T follicular helper cell (primary cell): ENCODE data around the gene VPS18.

Experiments
- DNase-seq: peaks from one replicate; pipeline ENCODE4 v3.0.0-alpha.2; 2020; ENCODE audit warnings: low read depth

Gene VPS18

DNA sequence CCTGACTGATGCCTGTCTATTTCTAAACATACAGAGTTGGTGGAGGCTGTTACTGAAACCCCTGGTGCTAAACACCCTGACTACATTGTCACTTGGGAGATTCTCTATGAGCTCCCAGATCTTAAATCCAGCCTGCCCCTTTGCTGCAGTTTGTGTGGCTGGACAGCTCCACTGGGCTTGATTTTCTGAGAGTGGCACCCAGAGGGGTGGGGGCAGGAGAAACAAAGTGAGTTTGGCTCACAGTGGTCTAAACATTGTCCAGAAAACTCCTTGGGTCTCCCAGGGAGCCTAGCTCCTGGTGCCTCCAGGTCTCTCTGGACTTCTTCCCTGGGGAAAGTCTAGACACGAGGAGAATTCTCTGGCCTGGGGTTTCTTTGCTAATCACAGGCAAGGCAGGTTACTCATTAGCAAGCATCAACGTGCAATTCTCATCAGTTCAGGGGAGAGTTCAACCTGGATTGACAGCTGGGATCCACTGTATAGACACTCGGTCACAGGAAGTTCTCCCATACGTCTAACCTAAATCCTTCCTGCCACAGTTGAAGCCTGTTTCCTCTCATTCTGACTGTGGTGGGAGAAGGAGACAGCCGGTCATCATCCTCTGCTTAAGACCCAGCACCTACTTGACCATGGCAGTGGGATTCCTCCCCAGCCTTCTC is 27.8 kb downstream of the VPS18 start:
- no peak for DNase-seq

DNA sequence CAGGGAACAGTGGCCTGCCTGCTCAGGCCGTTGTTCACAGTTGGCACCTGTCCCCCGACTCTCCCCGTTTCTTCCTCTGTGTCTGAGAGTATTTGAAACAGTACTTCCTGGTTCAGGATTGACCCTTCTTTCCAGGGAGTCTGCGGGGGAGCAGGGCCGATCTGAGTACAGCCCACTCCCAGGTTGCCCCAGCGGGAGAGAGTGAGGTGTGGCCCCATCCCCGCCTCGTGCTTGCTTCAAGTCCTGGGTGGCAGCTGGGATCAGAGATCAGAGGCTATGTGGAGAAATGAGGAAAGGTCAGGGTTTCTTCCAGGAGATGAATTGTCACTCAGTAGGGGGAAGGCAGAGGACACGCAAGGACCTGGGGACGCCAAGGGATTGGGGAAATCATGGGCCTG is 28.4 kb downstream of the VPS18 start:
- DNase-seq = no peak

DNA sequence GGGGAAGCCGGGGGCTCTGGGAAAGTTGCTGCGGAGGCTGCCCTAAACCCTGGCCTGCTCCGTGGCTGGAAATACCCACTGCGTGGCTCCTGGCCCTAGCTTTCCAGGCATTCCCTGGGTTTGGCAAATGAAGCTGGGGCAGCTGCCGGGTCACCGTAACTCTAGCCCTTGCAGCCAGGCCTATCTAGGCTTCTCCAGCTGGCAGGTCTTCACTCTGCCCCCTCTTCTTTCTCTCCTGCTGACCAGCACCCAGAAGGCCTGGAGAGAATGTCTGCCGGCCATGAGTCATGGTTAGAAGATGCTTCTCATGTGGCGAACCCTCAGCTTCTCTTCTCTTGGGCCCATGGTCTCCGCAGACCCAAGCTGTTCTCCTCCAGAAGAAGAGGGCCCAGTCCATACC is 29.3 kb downstream of the VPS18 start:
- DNase-seq = no peak

DNA sequence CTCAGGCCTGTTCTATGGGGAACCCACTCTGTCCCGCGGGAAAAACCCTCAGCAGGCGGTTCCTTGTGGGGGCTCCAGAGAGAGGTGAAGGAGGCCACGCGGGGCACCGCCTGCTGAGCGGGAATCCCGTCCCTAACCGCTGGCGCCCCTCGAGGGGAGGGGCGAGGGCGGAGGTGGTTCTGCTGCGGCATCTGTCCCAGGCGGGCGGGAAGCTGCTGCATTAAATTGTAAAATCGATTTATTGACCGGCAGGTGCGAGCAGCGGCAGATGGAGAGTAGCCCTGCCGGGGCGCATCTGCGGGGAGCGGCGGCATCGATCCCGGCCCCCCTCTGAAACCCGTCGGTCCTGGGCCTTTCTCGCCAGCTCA is 31.2 kb downstream of the VPS18 start:
- no peak for DNase-seq

DNA sequence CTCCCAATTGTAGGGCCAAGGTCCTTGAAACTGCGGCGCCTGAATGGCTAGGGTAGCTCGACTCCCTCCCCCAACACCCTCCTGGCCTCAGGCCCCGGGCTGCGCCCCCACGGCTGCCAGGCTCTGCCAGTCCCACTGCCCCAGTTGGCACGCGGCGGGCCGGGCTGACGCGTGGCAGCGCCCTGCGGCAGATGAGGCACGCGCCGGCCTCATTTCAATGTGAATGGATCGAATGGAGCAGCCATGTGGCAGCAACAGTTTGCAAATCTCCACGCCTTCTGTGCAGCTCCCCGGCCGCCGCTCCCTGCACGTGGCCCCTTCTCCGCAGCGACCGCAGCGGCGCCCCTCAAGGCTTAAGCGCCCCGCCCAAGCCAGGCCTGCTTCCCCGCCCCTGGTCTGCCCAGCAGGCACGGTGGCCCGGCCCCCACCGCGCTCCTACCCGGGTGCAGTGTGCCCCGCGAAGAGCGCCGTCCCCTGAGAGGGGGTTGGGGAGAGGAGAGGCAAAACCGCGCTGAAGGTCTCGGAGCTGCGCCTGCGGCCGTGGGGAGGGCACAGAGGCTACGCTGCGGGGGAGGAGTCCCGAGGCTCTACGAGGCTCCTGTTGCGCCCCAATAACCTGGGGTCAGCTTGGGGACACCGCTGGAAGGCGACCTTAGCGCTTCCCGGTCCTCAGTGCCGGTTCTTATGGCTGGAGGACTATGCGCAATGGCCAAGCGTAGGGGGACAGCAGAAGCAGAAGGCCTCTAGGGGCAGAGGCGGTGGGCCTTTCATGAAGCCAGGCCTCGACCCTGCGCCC is 31.8 kb downstream of the VPS18 start:
- no peak for DNase-seq

DNA sequence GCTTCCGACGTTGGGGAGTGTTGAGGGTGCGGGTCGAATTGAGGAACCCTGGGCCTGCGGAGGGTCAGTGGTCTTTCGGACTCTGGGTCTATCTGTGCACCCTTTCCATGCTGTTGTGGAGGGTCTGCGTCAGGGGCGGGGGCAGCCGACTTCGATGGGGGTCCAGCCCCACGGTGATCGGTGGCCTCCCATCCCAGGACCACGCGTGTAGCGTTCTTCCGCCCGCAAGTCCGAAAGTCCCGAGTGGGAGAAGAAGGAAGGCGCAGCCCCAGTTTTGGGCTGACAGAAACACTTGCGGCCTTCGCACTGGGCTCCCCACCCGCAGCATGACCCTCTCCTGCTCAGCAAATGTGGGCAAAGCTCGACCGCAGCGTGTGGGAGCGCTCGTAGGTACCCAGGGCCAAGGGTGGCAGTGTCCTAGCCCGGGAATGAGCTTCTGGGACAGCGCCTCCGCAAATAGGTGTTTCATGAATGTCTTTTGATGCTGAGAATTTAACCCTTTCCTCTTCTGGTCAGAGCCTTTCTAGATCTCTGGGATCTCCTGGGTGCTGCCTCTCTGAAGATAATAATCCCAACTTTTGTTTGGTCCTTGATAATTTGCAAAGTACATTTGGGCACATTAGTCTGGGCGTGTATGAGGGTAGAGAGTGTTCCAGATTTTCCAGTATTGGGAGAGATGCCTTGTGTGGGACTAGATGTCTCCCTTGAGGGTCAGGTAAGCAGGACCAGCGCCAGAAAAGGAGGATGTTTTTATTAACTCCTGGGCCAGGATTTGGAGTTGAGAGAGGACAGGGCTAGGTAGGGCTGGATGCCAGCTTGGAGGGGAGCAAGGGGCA is 32.6 kb downstream of the VPS18 start:
- DNase-seq = no peak

DNA sequence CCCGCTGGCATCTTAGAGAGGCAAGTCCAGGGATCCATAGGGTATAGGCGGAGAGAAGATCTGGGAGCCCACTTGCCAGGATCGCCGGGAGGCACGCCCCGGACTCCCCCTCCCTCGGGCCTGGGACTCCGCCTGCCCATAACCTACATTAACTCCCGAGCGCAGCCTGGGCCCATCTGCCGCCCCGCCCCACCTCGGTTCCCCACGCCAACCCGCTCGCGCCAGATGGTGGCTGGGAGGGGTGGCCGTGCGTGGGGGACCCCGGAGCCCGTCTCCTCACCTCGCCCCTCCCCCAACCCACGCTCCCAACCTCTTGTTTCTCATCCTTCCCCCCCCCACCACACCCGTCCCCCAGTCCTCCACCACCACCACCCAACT is 33.2 kb downstream of the VPS18 start:
- no peak for DNase-seq

DNA sequence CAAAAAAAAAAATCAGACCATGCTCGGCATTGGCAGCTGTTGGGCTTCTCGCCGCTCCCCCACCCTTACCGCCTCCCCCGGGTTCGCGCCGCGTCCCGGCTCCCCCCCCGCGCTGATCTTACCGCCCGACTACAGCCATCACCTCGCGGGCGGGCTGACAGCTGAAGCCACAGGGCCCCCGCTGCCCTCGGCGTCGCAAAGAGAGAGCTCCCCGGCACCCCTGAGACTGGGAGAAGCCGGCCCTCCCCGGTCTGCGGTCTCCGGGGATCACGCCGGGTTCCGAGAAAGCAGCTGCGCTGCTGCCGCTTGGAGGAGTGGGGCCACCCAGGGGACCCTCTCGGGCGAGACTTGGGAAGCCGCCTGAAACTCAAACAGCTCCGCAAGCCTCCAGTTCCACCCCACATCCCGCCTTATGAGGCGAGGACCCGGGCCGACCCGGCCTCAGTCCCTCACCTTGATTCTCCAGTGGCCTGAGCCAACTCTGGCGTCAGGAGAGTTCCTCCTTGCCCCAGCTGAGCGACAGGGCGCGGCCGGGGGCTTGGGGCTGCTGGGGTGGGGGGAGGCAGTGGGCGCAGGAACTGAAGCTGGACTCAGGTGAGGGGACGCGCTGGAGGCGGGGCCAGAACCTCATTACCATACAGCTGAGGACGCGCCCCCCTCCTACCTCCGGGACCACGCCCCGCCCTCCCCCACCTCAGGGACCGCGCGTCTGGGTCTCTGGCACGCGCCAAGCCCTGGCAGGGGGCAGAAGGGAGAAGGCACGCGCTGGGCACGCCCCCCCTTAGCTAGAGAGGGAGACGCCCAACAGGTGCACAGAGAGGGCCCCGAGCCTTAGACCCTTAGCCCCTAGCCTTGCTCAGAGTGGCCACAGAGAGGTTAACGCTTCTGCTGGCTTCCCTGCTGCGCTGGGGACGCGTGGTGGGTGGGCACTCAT is 33.9 kb downstream of the VPS18 start:
- no peak for DNase-seq

DNA sequence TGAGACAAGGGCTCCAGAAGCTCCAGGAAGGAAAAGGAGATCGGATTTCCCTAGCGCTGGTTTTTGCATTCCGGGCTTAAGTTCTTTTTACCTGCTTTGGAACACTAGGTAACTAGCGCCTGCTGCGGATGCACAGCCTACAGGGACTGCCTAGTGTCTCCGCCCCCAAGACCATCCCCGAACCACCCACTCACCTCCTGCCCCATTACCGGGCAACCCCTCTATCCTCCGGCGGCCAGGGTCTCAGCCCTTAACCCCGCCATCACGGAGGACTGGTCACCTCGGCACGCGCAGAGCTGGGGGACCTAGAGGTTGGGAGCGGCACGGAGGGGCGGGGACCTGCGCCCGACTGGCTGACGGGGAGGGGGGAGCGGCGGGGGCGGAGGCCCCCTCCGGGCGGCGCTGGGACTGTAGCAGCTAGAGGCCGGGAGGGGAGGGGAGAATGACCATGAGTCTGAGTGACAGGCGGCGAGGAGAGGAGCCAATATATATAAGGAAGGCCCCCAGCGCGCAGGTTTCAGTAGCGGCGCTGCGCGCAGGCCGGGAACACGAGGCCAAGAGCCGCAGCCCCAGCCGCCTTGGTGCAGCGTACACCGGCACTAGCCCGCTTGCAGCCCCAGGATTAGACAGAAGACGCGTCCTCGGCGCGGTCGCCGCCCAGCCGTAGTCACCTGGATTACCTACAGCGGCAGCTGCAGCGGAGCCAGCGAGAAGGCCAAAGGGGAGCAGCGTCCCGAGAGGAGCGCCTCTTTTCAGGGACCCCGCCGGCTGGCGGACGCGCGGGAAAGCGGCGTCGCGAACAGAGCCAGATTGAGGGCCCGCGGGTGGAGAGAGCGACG is 34.8 kb downstream of the VPS18 start, which contains the start of gene DLL4:
TSS of gene DLL4 (plus strand) at position 520 of the 839 bp plus-strand sequence. CDS start 329 bp downstream, outside the sequence.
- DNase-seq = no peak

DNA sequence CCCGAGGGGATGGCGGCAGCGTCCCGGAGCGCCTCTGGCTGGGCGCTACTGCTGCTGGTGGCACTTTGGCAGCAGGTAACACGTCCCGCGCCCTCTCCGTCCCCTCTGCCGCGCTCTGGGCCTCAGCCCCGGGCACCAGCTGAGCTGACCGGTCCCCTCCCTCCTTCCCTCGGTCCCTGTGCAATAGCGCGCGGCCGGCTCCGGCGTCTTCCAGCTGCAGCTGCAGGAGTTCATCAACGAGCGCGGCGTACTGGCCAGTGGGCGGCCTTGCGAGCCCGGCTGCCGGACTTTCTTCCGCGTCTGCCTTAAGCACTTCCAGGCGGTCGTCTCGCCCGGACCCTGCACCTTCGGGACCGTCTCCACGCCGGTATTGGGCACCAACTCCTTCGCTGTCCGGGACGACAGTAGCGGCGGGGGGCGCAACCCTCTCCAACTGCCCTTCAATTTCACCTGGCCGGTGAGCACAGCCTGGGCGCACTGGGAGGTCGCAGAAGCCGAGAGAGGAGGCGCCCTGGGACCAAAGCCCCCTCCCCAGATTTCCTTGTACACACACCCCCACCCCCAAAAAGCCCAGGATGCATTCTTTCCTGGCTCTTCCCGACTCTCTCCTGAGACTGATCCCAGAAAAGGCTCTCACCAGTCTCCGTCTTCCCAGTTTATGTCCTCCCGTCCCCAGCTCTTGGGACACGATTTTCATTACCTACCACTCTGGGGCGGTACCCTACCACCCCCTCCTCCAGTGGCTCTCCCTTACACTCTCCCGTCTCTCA is 35.6 kb downstream of the VPS18 start:
- DNase-seq = no peak

DNA sequence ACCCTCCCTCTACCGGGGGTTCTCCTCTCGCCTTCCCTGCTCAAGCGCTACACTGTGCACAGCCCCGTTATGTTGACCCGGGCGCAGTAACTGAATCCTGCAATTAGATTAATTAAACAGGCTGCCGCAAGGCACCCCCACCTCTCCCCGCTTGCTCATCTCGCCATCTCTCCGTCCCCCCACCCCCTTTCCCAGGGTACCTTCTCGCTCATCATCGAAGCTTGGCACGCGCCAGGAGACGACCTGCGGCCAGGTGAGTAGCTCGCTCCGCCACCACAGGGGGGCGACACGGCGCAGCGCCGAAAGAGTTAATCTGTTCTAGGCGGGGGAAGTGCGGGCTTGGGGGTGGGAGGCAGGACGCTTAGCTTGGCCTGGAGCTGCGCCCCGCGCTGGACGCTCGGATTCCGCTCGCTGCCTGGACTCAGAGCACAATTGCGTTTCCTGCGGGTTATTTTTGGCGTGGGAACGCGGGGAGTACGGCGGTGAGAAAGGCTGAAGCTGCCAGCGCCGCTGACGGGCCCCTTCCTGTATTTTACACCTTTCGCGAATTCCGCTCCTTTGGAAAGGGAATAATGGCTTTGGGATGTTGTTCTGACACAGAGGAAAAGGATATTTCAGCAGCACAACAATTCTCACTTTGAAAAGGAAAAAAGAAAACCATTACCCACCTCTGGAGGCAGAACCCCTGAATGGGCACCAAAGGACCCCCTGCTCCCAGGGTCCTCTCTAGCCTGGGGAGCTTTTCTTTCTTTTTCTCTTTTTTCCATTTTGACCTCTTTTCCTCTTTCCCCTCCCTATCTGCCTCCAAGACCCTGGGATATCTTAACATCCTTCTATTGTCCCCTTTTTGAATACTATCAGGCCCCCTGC is 36.4 kb downstream of the VPS18 start:
- DNase-seq = no peak

DNA sequence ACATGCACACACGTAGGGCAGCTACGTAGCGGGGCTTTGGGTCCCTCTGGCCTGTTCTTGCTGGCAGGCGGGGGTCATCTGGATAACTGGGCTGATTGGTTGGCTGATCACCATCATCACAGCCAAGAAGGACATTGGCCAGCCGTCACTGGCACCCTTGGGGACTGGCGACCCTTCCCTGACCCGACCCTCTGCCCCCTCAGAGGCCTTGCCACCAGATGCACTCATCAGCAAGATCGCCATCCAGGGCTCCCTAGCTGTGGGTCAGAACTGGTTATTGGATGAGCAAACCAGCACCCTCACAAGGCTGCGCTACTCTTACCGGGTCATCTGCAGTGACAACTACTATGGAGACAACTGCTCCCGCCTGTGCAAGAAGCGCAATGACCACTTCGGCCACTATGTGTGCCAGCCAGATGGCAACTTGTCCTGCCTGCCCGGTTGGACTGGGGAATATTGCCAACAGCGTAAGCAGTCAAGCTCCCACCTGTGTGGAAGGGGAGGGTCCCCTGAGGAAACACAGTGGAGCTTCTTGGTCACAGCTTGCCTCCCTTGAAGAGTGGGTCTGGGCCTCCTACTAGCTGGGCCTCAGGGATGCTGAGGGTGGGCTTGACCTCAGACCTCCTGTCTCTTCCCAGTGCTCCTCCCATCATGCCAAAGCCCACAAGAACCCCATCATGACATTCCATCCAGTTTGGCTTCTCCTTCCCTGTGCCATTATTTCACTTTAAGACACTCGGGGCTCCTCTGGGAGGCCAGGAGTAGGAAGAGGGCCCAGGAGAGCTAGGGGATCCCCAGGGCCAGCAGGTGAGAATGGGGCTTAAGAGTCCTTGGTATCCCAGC is 37.3 kb downstream of the VPS18 start:
- DNase-seq = no peak

DNA sequence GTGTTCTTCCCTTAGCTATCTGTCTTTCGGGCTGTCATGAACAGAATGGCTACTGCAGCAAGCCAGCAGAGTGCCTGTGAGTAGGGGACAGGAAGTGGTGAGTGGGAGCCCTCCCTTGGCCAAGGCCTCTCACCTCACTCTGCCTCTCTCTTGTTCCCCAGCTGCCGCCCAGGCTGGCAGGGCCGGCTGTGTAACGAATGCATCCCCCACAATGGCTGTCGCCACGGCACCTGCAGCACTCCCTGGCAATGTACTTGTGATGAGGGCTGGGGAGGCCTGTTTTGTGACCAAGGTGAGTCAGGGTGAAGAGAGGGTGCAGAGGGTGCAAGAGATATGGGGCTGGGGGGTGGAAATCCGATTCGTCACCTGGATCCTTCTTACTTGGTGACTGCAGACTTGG is 37.9 kb downstream of the VPS18 start:
- DNase-seq = no peak

DNA sequence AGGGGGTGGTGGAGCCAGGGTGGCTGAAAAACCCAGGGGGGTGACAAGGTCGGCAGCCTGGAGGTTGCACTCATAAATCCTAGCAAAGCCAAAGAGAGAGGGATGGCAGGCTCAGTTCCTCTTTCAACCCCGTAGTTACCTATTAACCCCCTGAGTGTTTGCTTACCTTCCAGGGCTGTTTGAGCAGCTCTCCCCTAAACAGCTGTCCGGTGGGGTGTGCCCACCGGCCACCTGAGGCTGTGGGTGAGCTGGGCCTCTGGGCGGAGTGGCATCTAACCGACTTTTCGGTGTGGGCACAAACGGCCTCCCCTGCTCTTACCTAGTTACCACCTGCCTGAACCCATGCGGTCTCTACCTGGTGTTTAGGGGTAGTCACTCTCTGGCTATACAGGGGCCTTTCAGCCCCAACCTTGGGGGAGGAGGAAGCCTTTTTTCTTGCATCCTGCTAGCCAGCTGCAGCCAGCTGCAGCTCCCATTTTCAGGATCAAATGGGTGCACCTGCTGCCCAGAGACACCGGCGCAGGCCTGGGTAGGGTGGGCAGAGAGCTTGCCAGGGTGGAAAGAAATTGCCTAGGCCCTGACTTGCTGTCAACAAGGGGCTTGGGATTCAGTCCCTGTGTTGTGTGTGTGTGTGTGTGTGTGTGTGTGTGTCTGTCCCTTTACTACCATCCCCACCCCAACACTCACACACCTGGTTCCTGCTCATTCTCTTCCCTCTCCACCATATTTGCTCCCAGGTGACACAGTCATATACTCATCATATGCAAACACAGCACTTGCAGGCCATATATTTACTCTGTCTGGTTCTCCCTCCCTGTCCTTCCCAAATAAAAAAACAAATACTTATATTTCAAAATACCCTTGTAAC is 38.6 kb downstream of the VPS18 start:
- DNase-seq = no peak

DNA sequence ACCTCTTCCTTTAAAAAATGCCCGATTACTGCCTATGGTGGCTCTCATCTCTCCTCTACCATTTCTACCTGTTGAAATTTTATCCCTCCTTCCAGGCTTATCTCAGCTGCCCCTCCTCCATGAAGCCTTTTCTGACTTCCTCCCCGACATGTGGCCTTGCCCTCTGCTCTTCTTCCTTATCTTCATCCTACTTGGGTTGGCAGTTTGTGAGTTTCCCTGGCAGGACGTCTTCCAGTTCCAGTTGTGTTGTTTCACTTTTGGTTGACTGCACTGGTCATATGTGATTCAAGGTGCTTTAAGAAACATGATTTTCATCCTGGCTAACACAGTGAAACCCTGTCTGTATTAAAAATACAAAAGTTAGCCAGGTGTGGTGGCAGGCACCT is 39.3 kb downstream of the VPS18 start:
- no peak for DNase-seq

DNA sequence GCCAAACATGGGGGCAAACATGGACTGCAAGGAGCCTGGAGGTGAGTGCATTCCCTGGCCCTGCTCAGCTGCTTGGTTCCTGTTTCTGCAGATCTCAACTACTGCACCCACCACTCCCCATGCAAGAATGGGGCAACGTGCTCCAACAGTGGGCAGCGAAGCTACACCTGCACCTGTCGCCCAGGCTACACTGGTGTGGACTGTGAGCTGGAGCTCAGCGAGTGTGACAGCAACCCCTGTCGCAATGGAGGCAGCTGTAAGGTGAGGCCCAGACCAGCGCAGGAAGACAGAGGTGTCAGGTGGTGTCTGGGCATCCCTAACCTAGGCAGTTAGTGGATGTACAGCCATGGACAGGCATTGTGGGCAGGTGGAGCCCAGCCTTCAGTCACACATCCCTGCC is 40.2 kb downstream of the VPS18 start:
- DNase-seq = no peak

DNA sequence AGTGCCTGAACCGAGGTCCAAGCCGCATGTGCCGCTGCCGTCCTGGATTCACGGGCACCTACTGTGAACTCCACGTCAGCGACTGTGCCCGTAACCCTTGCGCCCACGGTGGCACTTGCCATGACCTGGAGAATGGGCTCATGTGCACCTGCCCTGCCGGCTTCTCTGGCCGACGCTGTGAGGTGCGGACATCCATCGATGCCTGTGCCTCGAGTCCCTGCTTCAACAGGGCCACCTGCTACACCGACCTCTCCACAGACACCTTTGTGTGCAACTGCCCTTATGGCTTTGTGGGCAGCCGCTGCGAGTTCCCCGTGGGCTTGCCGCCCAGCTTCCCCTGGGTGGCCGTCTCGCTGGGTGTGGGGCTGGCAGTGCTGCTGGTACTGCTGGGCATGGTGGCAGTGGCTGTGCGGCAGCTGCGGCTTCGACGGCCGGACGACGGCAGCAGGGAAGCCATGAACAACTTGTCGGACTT is 42.0 kb downstream of the VPS18 start:
- DNase-seq = no peak
